Fibroblast of lung (primary cell): ENCODE measurements around the gene CNOT8. TPM values are rescaled to one million over a fixed set of nuclear protein-coding genes. Genes with fewer than 3 reads are reported as not detected.

Experiments
- DNase-seq, 2 donors: peaks; one replicate each; pipeline versions ENCODE4 v3.0.0 to v3.0.0-alpha.2; 2010; ENCODE audit warnings: low read depth in 2 of 2
- H2AFZ ChIP-seq: 2 replicates; pipeline ENCODE4 v1.5.1; 2012; ENCODE audit warnings: low read length, control low read depth, inconsistent platforms
- H3K27ac ChIP-seq: 2 replicates; pipeline ENCODE4 v1.5.1; 2011; ENCODE audit warnings: low read length, control low read depth; ENCODE audit not compliant: insufficient read depth
- H3K27me3 ChIP-seq: 2 replicates; pipeline ENCODE4 v1.5.1; 2011; ENCODE audit warnings: mild to moderate bottlenecking, low read length; ENCODE audit not compliant: control insufficient read depth, insufficient read depth
- H3K36me3 ChIP-seq: 2 replicates; pipeline ENCODE4 v1.5.1; 2011; ENCODE audit warnings: low read length; ENCODE audit not compliant: control insufficient read depth, insufficient read depth
- H3K4me1 ChIP-seq: 2 replicates; pipeline ENCODE4 v1.5.1; 2011; ENCODE audit warnings: low read length; ENCODE audit not compliant: control insufficient read depth, insufficient read depth; ENCODE audit errors: extremely low read depth
- H3K4me2 ChIP-seq: 2 replicates; pipeline ENCODE4 v1.5.1; 2011; ENCODE audit warnings: low read length, control low read depth; ENCODE audit not compliant: insufficient read depth; ENCODE audit errors: extremely low read depth
- H3K4me3 ChIP-seq, 4 experiments: fragments of 200-600 bp in 1 of 4; sonication (generic) in 1 of 4; replicated peaks in 1 of 4; 2 replicates each; pipeline ENCODE4 v1.5.1; 2011 to 2016; ENCODE audit warnings: low read length in 4 of 4, low read depth in 3 of 4, mild to moderate bottlenecking in 3 of 4, control low read depth in 2 of 4, inconsistent platforms in 1 of 4, mixed read lengths in 1 of 4; ENCODE audit not compliant: insufficient read depth in 1 of 4; ENCODE audit errors: control extremely low read depth in 1 of 4
- H3K79me2 ChIP-seq: 2 replicates; pipeline ENCODE4 v1.5.1; 2012; ENCODE audit warnings: mild to moderate bottlenecking, low read length, inconsistent platforms; ENCODE audit not compliant: control insufficient read depth, insufficient read depth
- H3K9ac ChIP-seq: 2 replicates; pipeline ENCODE4 v1.5.1; 2011; ENCODE audit warnings: mild to moderate bottlenecking, low read length, control low read depth; ENCODE audit not compliant: insufficient read depth
- H3K9me3 ChIP-seq: 2 replicates; pipeline ENCODE4 v1.5.1; 2012; ENCODE audit warnings: low read depth, low read length; ENCODE audit not compliant: control insufficient read depth, insufficient read depth
- H4K20me1 ChIP-seq: 2 replicates; pipeline ENCODE4 v1.5.1; 2011; ENCODE audit warnings: low read length; ENCODE audit not compliant: control insufficient read depth, insufficient read depth; ENCODE audit errors: extremely low read depth
- CTCF ChIP-seq, 2 donors: IDR thresholded peaks in 1 of 2; conservative IDR thresholded peaks in 1 of 2; 1 replicate in 1 of 2; 2 replicates in 1 of 2; pipeline ENCODE4 v1.5.1; 2011 to 2012; ENCODE audit warnings: low read length in 2 of 2, control low read depth in 1 of 2, inconsistent platforms in 1 of 2, low read depth in 1 of 2, mild to moderate bottlenecking in 1 of 2
- EZH2 ChIP-seq: IDR thresholded peaks from 2 replicates; pipeline ENCODE4 v1.5.1; 2012; ENCODE audit warnings: low read length, control low read depth, mild to moderate bottlenecking; ENCODE audit errors: missing control alignments
- polyA plus RNA-seq, 2 donors: library from polyadenylated mRNA; depleted of rRNA in 1 of 2; stranded (reverse) in 1 of 2; unstranded in 1 of 2; fragments of >200 nt; gene quantifications; 2 replicates each; pipeline ENCODE4 v1.2.1, GENCODE V29; 2011 to 2012; ENCODE audit warnings: missing spikeins in 1 of 2
- total RNA-seq: library from RNA; depleted of rRNA; stranded (reverse); fragments of >200 nt; gene quantifications from 2 replicates; pipeline ENCODE4 v1.2.1, GENCODE V29; 2014

Gene CNOT8
- total and polyA plus RNA-seq, 2 donors (not counting 1 experiment from before 2014, with no cell fraction given) = 50.7 to 66.7 TPM

GRCh38 chr5:154851351-154851750 lies 7.1 kb upstream of the CNOT8 start:
- no peaks in the 10 kb centered on the region for H3K27me3 ChIP-seq
- H3K4me1 ChIP-seq = peaks cover 4% of the 10 kb centered on the region
- H3K9ac ChIP-seq = no peak overlapping the region
- no peak for TF ChIP-seq EZH2
- TF ChIP-seq CTCF (conservative IDR thresholded peaks at IDR 0.05 in 1 of 2, IDR thresholded peaks at IDR 0.05 in 1 of 2; ENCODE audit: low read depth in 1 of 2, low read length in 2 of 2) = no peak
- H2AFZ ChIP-seq = no peak overlapping the region
- no peak overlapping the region for H3K4me3 ChIP-seq
- H3K9me3 ChIP-seq = no peaks in the 10 kb centered on the region
- no peak overlapping the region for H3K4me2 ChIP-seq
- no peaks in the 10 kb centered on the region for H3K36me3 ChIP-seq
- H4K20me1 ChIP-seq = no peaks in the 10 kb centered on the region
- DNase-seq = no peak
- no peak overlapping the region for H3K27ac ChIP-seq
- H3K79me2 ChIP-seq = no peaks in the 10 kb centered on the region

- Histone ChIP-seq H3K27me3 (no peaks in the 10 kb centered on the region), H2AFZ (peak overlapping the region; percentile 89), H3K9me3 (no peaks in the 10 kb centered on the region), H3K27ac (peak overlapping the region; percentile 89), H3K4me3 (peak overlapping the region; percentile 71 to 99 (median 83)), H3K4me1 (peaks cover 7% of the 10 kb centered on the region), H3K4me2 (peak overlapping the region; percentile 99), H3K79me2 (peaks cover 40% of the 10 kb centered on the region), H4K20me1 (no peaks in the 10 kb centered on the region), H3K36me3 (no peaks in the 10 kb centered on the region), H3K9ac (peak overlapping the region; percentile 93)
- no peak for TF ChIP-seq EZH2
- peak; percentile 97 to 98 for DNase-seq
Measured at GRCh38 chr5:154857530-154858296, 714 bp upstream of the CNOT8 start.

- Histone ChIP-seq H3K27me3 (no peaks in the 10 kb centered on the region), H2AFZ (peak overlapping the region; percentile 24), H3K4me2 (peak overlapping the region; percentile 95), H4K20me1 (no peaks in the 10 kb centered on the region), H3K79me2 (peaks cover 54% of the 10 kb centered on the region), H3K36me3 (peaks cover 2% of the 10 kb centered on the region), H3K4me3 (peak overlapping the region; percentile 71 to 99 (median 83)), H3K9me3 (no peaks in the 10 kb centered on the region), H3K27ac (peak overlapping the region; percentile 89), H3K4me1 (peaks cover 7% of the 10 kb centered on the region), H3K9ac (peak overlapping the region; percentile 93)
- peak in 1 of 2 donors; percentile 20 for DNase-seq
- TF ChIP-seq CTCF (conservative IDR thresholded peaks at IDR 0.05 in 1 of 2, IDR thresholded peaks at IDR 0.05 in 1 of 2; ENCODE audit: low read depth in 1 of 2, low read length in 2 of 2) (no peak), EZH2 (no peak)
Measured at GRCh38 chr5:154858972-154859871, 795 bp downstream of the CNOT8 start.
